Nephron progenitor cell (in vitro differentiated cells): Measurements from ENCODE around the gene SIL1.
A peak's percentile ranks its signal among the peaks of the same experiment; 100 is the strongest.

Source experiments
- DNase-seq: peaks from one replicate; pipeline ENCODE4 v3.0.0; 2021
- H3K27ac Mint-ChIP-seq: 2 replicates; pipeline ENCODE4 v1.8.0; 2021; ENCODE audit warnings: mild to moderate bottlenecking, moderate library complexity, mixed read lengths
- H3K27me3 Mint-ChIP-seq: 2 replicates; pipeline ENCODE4 v1.8.0; 2021; ENCODE audit warnings: mild to moderate bottlenecking, low read depth, mixed read lengths; ENCODE audit not compliant: poor library complexity
- H3K36me3 Mint-ChIP-seq: 2 replicates; pipeline ENCODE4 v1.8.0; 2021; ENCODE audit warnings: low read depth, mixed read lengths
- H3K4me1 Mint-ChIP-seq: 2 replicates; pipeline ENCODE4 v1.8.0; 2021; ENCODE audit warnings: mixed read lengths
- H3K4me3 Mint-ChIP-seq: 2 replicates; pipeline ENCODE4 v1.8.0; 2021; ENCODE audit warnings: mild to moderate bottlenecking, moderate library complexity, mixed read lengths
- H3K9me3 Mint-ChIP-seq: 2 replicates; pipeline ENCODE4 v1.8.0; 2021; ENCODE audit warnings: mild to moderate bottlenecking, moderate library complexity, mixed read lengths
- CTCF ChIP-seq: fragments of 200-600 bp; sonication (generic); IDR thresholded peaks from 2 replicates; pipeline ENCODE4 v1.5.0; 2021; ENCODE audit warnings: antibody characterized with exemption

Gene SIL1

GRCh38 chr5:139186261-139186660 is 11.9 kb downstream of the SIL1 start:
- peaks cover 6% of the 10 kb centered on the region for H3K9me3 Mint-ChIP-seq
- TF ChIP-seq CTCF = no peak
- H3K4me3 Mint-ChIP-seq = no peak overlapping the region
- DNase-seq = no peak
- peaks cover 21% of the 10 kb centered on the region for H3K36me3 Mint-ChIP-seq
- no peak overlapping the region for H3K27ac Mint-ChIP-seq
- peaks cover 52% of the 10 kb centered on the region for H3K4me1 Mint-ChIP-seq
- H3K27me3 Mint-ChIP-seq = no peaks in the 10 kb centered on the region

GRCh38 chr5:139185589-139185988 is 12.6 kb downstream of the SIL1 start:
- TF ChIP-seq CTCF = no peak
- Mint-ChIP-seq H3K36me3 (peaks cover 19% of the 10 kb centered on the region), H3K9me3 (peaks cover 6% of the 10 kb centered on the region), H3K27ac (peak overlapping the region; percentile 66), H3K4me3 (no peak overlapping the region), H3K27me3 (no peaks in the 10 kb centered on the region), H3K4me1 (peaks cover 56% of the 10 kb centered on the region)
- DNase-seq = no peak

- H3K36me3 Mint-ChIP-seq = peaks cover 7% of the 10 kb centered on the region
- H3K9me3 Mint-ChIP-seq = no peaks in the 10 kb centered on the region
- H3K27me3 Mint-ChIP-seq = peaks cover 4% of the 10 kb centered on the region
- H3K27ac Mint-ChIP-seq = peak overlapping the region; percentile 49
- DNase-seq = no peak
- no peak for TF ChIP-seq CTCF
- peaks cover 61% of the 10 kb centered on the region for H3K4me1 Mint-ChIP-seq
- H3K4me3 Mint-ChIP-seq = no peak overlapping the region
Measured at GRCh38 chr5:139183502-139183901, 14.7 kb downstream of the SIL1 start.

GRCh38 chr5:139182528-139183296 is 15.5 kb downstream of the SIL1 start:
- Mint-ChIP-seq H3K27me3 (peaks cover 4% of the 10 kb centered on the region), H3K36me3 (peaks cover 2% of the 10 kb centered on the region), H3K9me3 (no peaks in the 10 kb centered on the region), H3K4me1 (peaks cover 66% of the 10 kb centered on the region), H3K4me3 (no peak overlapping the region), H3K27ac (no peak overlapping the region)
- no peak for DNase-seq
- TF ChIP-seq CTCF = no peak

GRCh38 chr5:139181835-139182452 is 16.2 kb downstream of the SIL1 start:
- Mint-ChIP-seq H3K4me1 (peaks cover 66% of the 10 kb centered on the region), H3K27ac (peak overlapping the region; percentile 89), H3K36me3 (no peaks in the 10 kb centered on the region), H3K9me3 (no peaks in the 10 kb centered on the region), H3K27me3 (peaks cover 4% of the 10 kb centered on the region), H3K4me3 (no peak overlapping the region)
- no peak for DNase-seq
- no peak for TF ChIP-seq CTCF
